Subcutaneous abdominal adipose tissue (tissue), 5 donors: Measurements from ENCODE around the gene SH3GL2.

ENCODE experiments used
- H3K27ac ChIP-seq: one replicate; pipeline ENCODE4 v1.7.0; 2013; ENCODE audit warnings: low read depth, mild to moderate bottlenecking, inconsistent platforms, low read length, moderate library complexity
- H3K27me3 ChIP-seq, 5 donors: one replicate each; pipeline ENCODE4 v1.7.0; 2013; ENCODE audit warnings: low read length in 5 of 5, inconsistent platforms in 1 of 5; ENCODE audit not compliant: control insufficient read depth in 5 of 5, insufficient read depth in 4 of 5
- H3K36me3 ChIP-seq, 5 donors: one replicate each; pipeline ENCODE4 v1.7.0; 2013; ENCODE audit warnings: low read length in 5 of 5; ENCODE audit not compliant: control insufficient read depth in 5 of 5, insufficient read depth in 5 of 5
- H3K4me1 ChIP-seq, 5 donors: one replicate each; pipeline ENCODE4 v1.7.0; 2013; ENCODE audit warnings: low read length in 5 of 5, mild to moderate bottlenecking in 3 of 5, moderate library complexity in 1 of 5; ENCODE audit not compliant: control insufficient read depth in 5 of 5, insufficient read depth in 5 of 5
- H3K4me3 ChIP-seq, 5 donors: one replicate each; pipeline ENCODE4 v1.7.0; 2013; ENCODE audit warnings: low read length in 5 of 5, low read depth in 1 of 5
- H3K9ac ChIP-seq, 5 donors: one replicate each; pipeline ENCODE4 v1.7.0; 2013; ENCODE audit warnings: low read length in 5 of 5, mild to moderate bottlenecking in 4 of 5, moderate library complexity in 3 of 5
- H3K9me3 ChIP-seq, 5 donors: one replicate each; pipeline ENCODE4 v1.7.0; 2013; ENCODE audit warnings: low read length in 5 of 5; ENCODE audit not compliant: control insufficient read depth in 5 of 5
- donor health status: healthy.
- donor health status: healthy.
- donor health status: healthy.
- donor health status: healthy.
- donor health status: healthy.

Gene SH3GL2

GRCh38 chr9:17604556-17604955 lies 25.7 kb downstream of the SH3GL2 start:
- Histone ChIP-seq H3K4me3 (no peak overlapping the region), H3K27me3 (no peaks in the 10 kb centered on the region), H3K9ac (no peak overlapping the region), H3K36me3 (no peaks in the 10 kb centered on the region), H3K27ac (no peak overlapping the region), H3K4me1 (no peaks in the 10 kb centered on the region), H3K9me3 (no peaks in the 10 kb centered on the region)

- no peaks in the 10 kb centered on the region for H3K4me1 ChIP-seq
- no peak overlapping the region for H3K9ac ChIP-seq
- no peak overlapping the region for H3K4me3 ChIP-seq
- H3K36me3 ChIP-seq, result no peaks in the 10 kb centered on the region
- H3K27me3 ChIP-seq, result peaks cover 0 to 3% (median 0%) of the 10 kb centered on the region in 5 donors
- H3K9me3 ChIP-seq, result no peaks in the 10 kb centered on the region
- H3K27ac ChIP-seq, result no peak overlapping the region
These were observed 30.6 kb downstream of the SH3GL2 start for GRCh38 chr9:17609312-17610005.

- Histone ChIP-seq H3K27ac (no peak overlapping the region), H3K4me3 (no peak overlapping the region), H3K9ac (no peak overlapping the region), H3K9me3 (no peaks in the 10 kb centered on the region), H3K27me3 (peaks cover 0 to 3% (median 0%) of the 10 kb centered on the region in 5 donors), H3K4me1 (no peaks in the 10 kb centered on the region), H3K36me3 (no peaks in the 10 kb centered on the region)
These were observed 32.5 kb downstream of the SH3GL2 start for GRCh38 chr9:17611342-17611741.

GRCh38 chr9:17611917-17612316 lies 33.1 kb downstream of the SH3GL2 start:
- Histone ChIP-seq H3K9ac (no peak overlapping the region), H3K36me3 (no peaks in the 10 kb centered on the region), H3K27me3 (peaks cover 0 to 3% (median 0%) of the 10 kb centered on the region in 5 donors), H3K4me3 (no peak overlapping the region), H3K27ac (no peak overlapping the region), H3K9me3 (no peaks in the 10 kb centered on the region), H3K4me1 (no peaks in the 10 kb centered on the region)

- Histone ChIP-seq H3K27ac (no peak overlapping the region), H3K9me3 (no peaks in the 10 kb centered on the region), H3K4me3 (no peak overlapping the region), H3K27me3 (peaks cover 0 to 3% (median 0%) of the 10 kb centered on the region in 5 donors), H3K36me3 (no peaks in the 10 kb centered on the region), H3K9ac (no peak overlapping the region), H3K4me1 (no peaks in the 10 kb centered on the region)
These were observed 34.9 kb downstream of the SH3GL2 start for GRCh38 chr9:17613758-17614157.

GRCh38 chr9:17614250-17614649 lies 35.4 kb downstream of the SH3GL2 start:
- no peak overlapping the region for H3K27ac ChIP-seq

GRCh38 chr9:17614903-17615302 lies 36.0 kb downstream of the SH3GL2 start:
- no peak overlapping the region for H3K27ac ChIP-seq
- no peak overlapping the region for H3K9ac ChIP-seq
- H3K4me3 ChIP-seq, result no peak overlapping the region
- H3K4me1 ChIP-seq, result no peaks in the 10 kb centered on the region
- no peaks in the 10 kb centered on the region for H3K9me3 ChIP-seq
- H3K27me3 ChIP-seq, result peaks cover 0 to 3% (median 0%) of the 10 kb centered on the region in 5 donors
- H3K36me3 ChIP-seq, result no peaks in the 10 kb centered on the region

More at GRCh38 chr9:17614250-17614649, 35.4 kb downstream of the SH3GL2 start:
- Histone ChIP-seq H3K9me3 (no peaks in the 10 kb centered on the region), H3K4me1 (no peaks in the 10 kb centered on the region), H3K9ac (no peak overlapping the region), H3K36me3 (no peaks in the 10 kb centered on the region), H3K27me3 (peaks cover 0 to 3% (median 0%) of the 10 kb centered on the region in 5 donors), H3K4me3 (no peak overlapping the region)

GRCh38 chr9:17622141-17622540 lies 43.3 kb downstream of the SH3GL2 start:
- H3K4me3 ChIP-seq, result no peak overlapping the region
- H3K27me3 ChIP-seq, result no peaks in the 10 kb centered on the region
- no peak overlapping the region for H3K27ac ChIP-seq
- no peak overlapping the region for H3K9ac ChIP-seq
- H3K9me3 ChIP-seq, result no peaks in the 10 kb centered on the region
- no peaks in the 10 kb centered on the region for H3K4me1 ChIP-seq
- H3K36me3 ChIP-seq, result no peaks in the 10 kb centered on the region

GRCh38 chr9:17622749-17623148 lies 43.9 kb downstream of the SH3GL2 start:
- no peaks in the 10 kb centered on the region for H3K4me1 ChIP-seq
- no peaks in the 10 kb centered on the region for H3K36me3 ChIP-seq
- H3K9ac ChIP-seq, result no peak overlapping the region
- no peak overlapping the region for H3K27ac ChIP-seq
- no peaks in the 10 kb centered on the region for H3K27me3 ChIP-seq
- no peak overlapping the region for H3K4me3 ChIP-seq
- no peaks in the 10 kb centered on the region for H3K9me3 ChIP-seq

GRCh38 chr9:17623965-17624364 lies 45.1 kb downstream of the SH3GL2 start:
- Histone ChIP-seq H3K36me3 (no peaks in the 10 kb centered on the region), H3K9ac (no peak overlapping the region), H3K27me3 (no peaks in the 10 kb centered on the region), H3K4me3 (no peak overlapping the region), H3K27ac (no peak overlapping the region), H3K4me1 (no peaks in the 10 kb centered on the region), H3K9me3 (no peaks in the 10 kb centered on the region)
